CD4-positive, alpha-beta T cell treated with Interleukin-10 for 1 hour (primary cell): Measurements from ENCODE around the gene CNPY4.
A peak's percentile ranks its signal among the peaks of the same experiment; 100 is the strongest.

Experiments
- DNase-seq: peaks from one replicate; pipeline ENCODE4 v3.0.0-alpha.2; 2020

Gene CNPY4

GRCh38 chr7:100093054-100093453 lies 26.4 kb upstream of the CNPY4 start:
- DNase-seq = no peak

GRCh38 chr7:100093498-100093897 lies 25.9 kb upstream of the CNPY4 start:
- no peak for DNase-seq

GRCh38 chr7:100093925-100094486 lies 25.4 kb upstream of the CNPY4 start:
- no peak for DNase-seq

GRCh38 chr7:100095289-100095688 lies 24.1 kb upstream of the CNPY4 start:
- no peak for DNase-seq

- DNase-seq = no peak
Measured at GRCh38 chr7:100095704-100096103, 23.7 kb upstream of the CNPY4 start.

GRCh38 chr7:100098913-100099312 lies 20.5 kb upstream of the CNPY4 start:
- no peak for DNase-seq

- no peak for DNase-seq
Measured at GRCh38 chr7:100099452-100099851, 20.0 kb upstream of the CNPY4 start.

- DNase-seq = peak; percentile 88
Measured at GRCh38 chr7:100100420-100101015, 18.9 kb upstream of the CNPY4 start.

GRCh38 chr7:100101016-100101862 lies 18.2 kb upstream of the CNPY4 start, which contains the start of the genes AP4M1 and MCM7:
TSS of gene AP4M1 (plus strand) at chr7:100101643. CDS start at chr7:100101715, 72 bp downstream.
TSS of gene MCM7 (minus strand) at chr7:100101397. CDS start at chr7:100101294, 103 bp downstream.
- peak; percentile 97 for DNase-seq

- DNase-seq = no peak
Measured at GRCh38 chr7:100102950-100103840, 16.2 kb upstream of the CNPY4 start.

GRCh38 chr7:100105534-100105933 lies 13.9 kb upstream of the CNPY4 start:
- DNase-seq = no peak

GRCh38 chr7:100106633-100107032 lies 12.8 kb upstream of the CNPY4 start:
- DNase-seq = no peak

- DNase-seq = no peak
Measured at GRCh38 chr7:100107125-100107737, 12.2 kb upstream of the CNPY4 start.

GRCh38 chr7:100107890-100108289 lies 11.5 kb upstream of the CNPY4 start:
- no peak for DNase-seq

- DNase-seq = no peak
Measured at GRCh38 chr7:100109521-100110163, 9.8 kb upstream of the CNPY4 start.

- no peak for DNase-seq
Measured at GRCh38 chr7:100111156-100111555, 8.3 kb upstream of the CNPY4 start.

GRCh38 chr7:100111914-100112313 lies 7.5 kb upstream of the CNPY4 start:
- DNase-seq = no peak

- no peak for DNase-seq
Measured at GRCh38 chr7:100115026-100115425, 4.4 kb upstream of the CNPY4 start.

GRCh38 chr7:100118388-100119071 lies 904 bp upstream of the CNPY4 start:
- DNase-seq = no peak

GRCh38 chr7:100119970-100120732 lies 717 bp downstream of the CNPY4 start:
- DNase-seq = peak; percentile 80

- DNase-seq = no peak
Measured at GRCh38 chr7:100120733-100121036, 1.3 kb downstream of the CNPY4 start.
